Midbrain (tissue), 1 donor: ENCODE results near the gene HBP1.
"Not testable (repeated sequence)": the region's sequence is repeated elsewhere in the genome, so short reads cannot be mapped to it uniquely, and the experiment has no call there.

Experiments
- DNase-seq: peaks from one replicate; lab custom pipeline; 2025; lab: John Stamatoyannopoulos, UW

The HBP1 gene

GRCh38 chr7:107168233-107169119 is at the start of gene HBP1:
Gene HBP1 (plus strand): TSS chr7:107169003. CDS start chr7:107179894, 10,891 bp downstream.
- DNase-seq, result peak; percentile 100

- no peak for DNase-seq
Observed at GRCh38 chr7:107119376-107120105, 49.3 kb upstream of the HBP1 start.

GRCh38 chr7:107122486-107122911 is 46.3 kb upstream of the HBP1 start:
- no peak for DNase-seq

GRCh38 chr7:107123392-107123791 is 45.4 kb upstream of the HBP1 start:
- no peak for DNase-seq

- DNase-seq, result no peak
Observed at GRCh38 chr7:107125475-107125874, 43.3 kb upstream of the HBP1 start.

- no peak for DNase-seq
Observed at GRCh38 chr7:107128217-107128616, 40.6 kb upstream of the HBP1 start.

GRCh38 chr7:107128748-107129147 is 40.1 kb upstream of the HBP1 start:
- no peak for DNase-seq

GRCh38 chr7:107130487-107131220 is 38.1 kb upstream of the HBP1 start:
- no peak for DNase-seq

- DNase-seq, result no peak
Observed at GRCh38 chr7:107133396-107133795, 35.4 kb upstream of the HBP1 start.

- DNase-seq, result no peak
Observed at GRCh38 chr7:107138696-107139420, 29.9 kb upstream of the HBP1 start.

- DNase-seq, result not testable (repeated sequence)
Observed at GRCh38 chr7:107143875-107144274, 24.9 kb upstream of the HBP1 start.

GRCh38 chr7:107145067-107145838 is 23.6 kb upstream of the HBP1 start:
- no peak for DNase-seq

GRCh38 chr7:107147464-107148393 is 21.1 kb upstream of the HBP1 start:
- DNase-seq, result peak; percentile 55

- DNase-seq, result no peak
Observed at GRCh38 chr7:107148721-107149120, 20.1 kb upstream of the HBP1 start.

- no peak for DNase-seq
Observed at GRCh38 chr7:107149863-107150262, 18.9 kb upstream of the HBP1 start.

- peak; percentile 67 for DNase-seq
Observed at GRCh38 chr7:107150375-107151073, 18.3 kb upstream of the HBP1 start.

- no peak for DNase-seq
Observed at GRCh38 chr7:107151538-107151937, 17.3 kb upstream of the HBP1 start.

GRCh38 chr7:107152011-107152410 is 16.8 kb upstream of the HBP1 start:
- DNase-seq, result no peak

GRCh38 chr7:107154826-107155225 is 14.0 kb upstream of the HBP1 start:
- DNase-seq, result no peak
